Stimulated activated naive CD4-positive, alpha-beta T cell (primary cell): ENCODE data around the gene CHRND.

ENCODE experiments used
- DNase-seq, 6 experiments: peaks; one replicate each; lab custom pipeline; 2025; lab: John Stamatoyannopoulos, UW

CHRND gene

GRCh38 chr2:232573042-232573441 lies 47.1 kb downstream of the CHRND start:
- DNase-seq = no peak

- DNase-seq = no peak
Observed at GRCh38 chr2:232573771-232574435, 47.9 kb downstream of the CHRND start.

- DNase-seq = no peak
Observed at GRCh38 chr2:232574674-232575403, 48.9 kb downstream of the CHRND start.

GRCh38 chr2:232575404-232575746 lies 49.4 kb downstream of the CHRND start:
- DNase-seq = no peak

- no peak for DNase-seq
Observed at GRCh38 chr2:232576995-232577394, 51.0 kb downstream of the CHRND start.

GRCh38 chr2:232577841-232578240 lies 51.9 kb downstream of the CHRND start:
- DNase-seq = no peak

GRCh38 chr2:232578626-232579025 lies 52.7 kb downstream of the CHRND start:
- no peak for DNase-seq

- no peak for DNase-seq
Observed at GRCh38 chr2:232580648-232580981, 54.7 kb downstream of the CHRND start.

GRCh38 chr2:232581725-232582124 lies 55.8 kb downstream of the CHRND start:
- no peak for DNase-seq

GRCh38 chr2:232584238-232584637 lies 58.3 kb downstream of the CHRND start:
- DNase-seq = no peak
